KOPT-K1 (cell line): Measurements from ENCODE around the gene NEK2.

Experiments
- H3K27ac ChIP-seq: fragments of 200-600 bp; sonication (generic); 2 replicates; pipeline ENCODE4 v1.5.1; 2016; ENCODE audit warnings: antibody characterized with exemption, mild to moderate bottlenecking, low read depth, low read length; ENCODE audit not compliant: poor library complexity, severe bottlenecking
- H3K36me3 ChIP-seq: fragments of 200-600 bp; sonication (generic); 2 replicates; pipeline ENCODE4 v1.5.1; 2017; ENCODE audit warnings: antibody characterized with exemption, mild to moderate bottlenecking, low read length, moderate library complexity; ENCODE audit not compliant: insufficient read depth
- H3K9me3 ChIP-seq: fragments of 200-600 bp; sonication (generic); 2 replicates; pipeline ENCODE4 v1.5.1; 2017; ENCODE audit warnings: antibody characterized with exemption, low read length, mild to moderate bottlenecking; ENCODE audit not compliant: insufficient read depth, poor library complexity, severe bottlenecking

NEK2 gene

GRCh38 chr1:211680752-211681327, 5.4 kb upstream of the NEK2 start:
- Histone ChIP-seq H3K27ac (no peak overlapping the region), H3K9me3 (no peaks in the 10 kb centered on the region), H3K36me3 (no peaks in the 10 kb centered on the region)

- no peak overlapping the region for H3K27ac ChIP-seq
- H3K36me3 ChIP-seq: peaks cover 13% of the 10 kb centered on the region
Observed at GRCh38 chr1:211677659-211678058, 2.2 kb upstream of the NEK2 start.

DNA sequence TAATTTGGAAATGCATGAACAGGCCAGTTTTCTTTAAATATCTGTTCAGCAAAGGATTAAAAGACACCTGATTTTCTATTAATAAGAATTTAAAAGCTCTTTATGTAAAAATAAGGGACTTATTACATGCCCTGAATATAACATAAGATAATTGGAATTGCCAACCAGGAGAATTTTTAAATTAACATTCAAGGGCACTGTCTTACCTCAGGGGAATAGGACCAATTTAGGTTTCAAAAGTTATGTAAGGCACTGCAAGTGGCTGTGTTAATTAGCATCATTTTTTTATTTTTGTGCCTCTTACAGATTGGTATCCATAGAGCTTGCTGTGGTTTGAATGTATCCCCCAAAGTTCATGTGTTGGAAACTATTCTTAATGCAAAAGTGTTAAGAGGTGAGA, 1.3 kb upstream of the NEK2 start:
- Histone ChIP-seq H3K9me3 (no peaks in the 10 kb centered on the region), H3K36me3 (peaks cover 22% of the 10 kb centered on the region), H3K27ac (no peak overlapping the region)

More at GRCh38 chr1:211677659-211678058, 2.2 kb upstream of the NEK2 start:
- no peaks in the 10 kb centered on the region for H3K9me3 ChIP-seq

- Histone ChIP-seq H3K27ac (peak overlapping the region; percentile 93), H3K36me3 (peaks cover 29% of the 10 kb centered on the region), H3K9me3 (no peaks in the 10 kb centered on the region)
Observed at GRCh38 chr1:211676106-211676583, 724 bp upstream of the NEK2 start.

DNA sequence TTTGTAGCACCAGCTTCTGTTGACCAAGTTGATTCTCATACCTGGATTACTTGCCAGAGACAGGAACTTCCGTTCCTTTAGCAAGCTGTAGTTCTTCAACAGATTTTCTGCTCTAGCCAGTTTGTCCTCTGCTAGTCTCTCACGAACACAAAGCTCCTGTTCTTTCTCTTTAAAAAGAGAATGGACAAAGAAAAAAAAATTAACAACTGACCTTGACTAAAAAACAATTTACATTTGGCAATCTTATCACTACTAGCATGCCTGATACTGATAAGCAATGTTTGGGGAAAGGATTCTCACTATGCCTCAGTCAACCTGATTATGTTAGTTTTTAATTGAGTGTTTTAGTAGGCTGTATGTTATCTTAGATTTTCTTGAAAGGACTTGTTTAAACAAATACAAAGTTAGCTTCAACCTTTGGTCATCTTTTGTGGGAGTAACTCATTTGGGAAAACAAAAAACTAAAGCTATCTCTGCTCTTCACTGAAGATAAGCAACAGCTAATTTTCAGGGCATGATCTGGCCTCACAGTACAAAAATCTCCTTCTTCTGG, 8.3 kb downstream of the NEK2 start:
- Histone ChIP-seq H3K36me3 (peaks cover 100% of the 10 kb centered on the region), H3K27ac (no peak overlapping the region), H3K9me3 (no peaks in the 10 kb centered on the region)

GRCh38 chr1:211660718-211661222, 14.7 kb downstream of the NEK2 start:
- Histone ChIP-seq H3K36me3 (peaks cover 52% of the 10 kb centered on the region), H3K9me3 (no peaks in the 10 kb centered on the region), H3K27ac (no peak overlapping the region)

DNA sequence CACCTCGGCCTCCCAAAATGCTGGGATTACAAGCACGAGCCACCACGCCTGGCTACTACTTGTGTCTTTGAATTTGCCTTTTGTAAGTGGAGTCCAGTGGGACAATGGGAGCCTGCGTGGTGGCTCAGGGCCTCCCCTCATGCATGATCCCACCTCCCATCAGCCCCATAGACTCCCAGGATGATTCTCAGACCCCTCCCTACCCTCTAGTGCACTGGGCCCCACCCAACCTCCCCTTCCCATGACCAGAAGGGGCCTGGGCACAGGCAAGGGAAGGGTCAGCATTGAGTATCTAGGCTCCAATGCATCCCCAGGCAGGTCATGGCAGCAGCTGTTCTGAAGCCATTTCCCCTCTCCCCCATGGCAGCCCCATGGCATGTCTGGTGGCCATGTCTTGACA, 18.7 kb downstream of the NEK2 start:
- Histone ChIP-seq H3K36me3 (peaks cover 12% of the 10 kb centered on the region; the same call in 1 of the 2 replicates), H3K27ac (no peak overlapping the region), H3K9me3 (no peaks in the 10 kb centered on the region)

GRCh38 chr1:211654838-211655787, 20.3 kb downstream of the NEK2 start:
- Histone ChIP-seq H3K36me3 (0 out of 2 replicates have a peak, but pooled peaks cover under 1% of the 10 kb centered on the region), H3K27ac (no peak overlapping the region), H3K9me3 (no peaks in the 10 kb centered on the region)

DNA sequence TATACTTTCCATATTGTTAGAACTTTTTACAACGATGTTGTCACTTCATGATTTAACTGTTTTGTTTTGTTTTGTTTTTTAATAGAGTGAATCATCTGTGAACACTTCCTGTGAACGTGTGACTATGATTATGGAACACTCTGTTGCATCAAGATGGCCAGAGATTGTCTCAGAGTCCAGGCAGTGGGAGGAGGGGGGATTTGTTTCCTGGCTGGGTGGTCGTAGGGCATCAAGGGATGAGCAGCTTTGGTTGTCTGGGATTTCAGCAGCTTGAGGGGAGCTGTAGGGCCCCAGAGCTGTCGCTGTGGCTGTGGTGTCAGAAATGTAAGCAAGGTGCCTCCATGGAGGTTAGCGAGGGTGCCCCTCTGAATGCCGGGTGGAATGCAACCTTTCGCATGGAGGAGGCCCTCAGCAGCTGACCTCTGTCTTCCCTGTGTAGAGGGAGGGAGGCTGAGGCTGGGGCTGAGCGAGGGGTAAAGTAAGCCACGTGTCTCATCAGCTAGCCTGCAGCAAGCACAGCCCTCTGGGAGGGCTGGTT, 21.4 kb downstream of the NEK2 start:
- H3K36me3 ChIP-seq: no peaks in the 10 kb centered on the region
- H3K27ac ChIP-seq: no peak overlapping the region
- H3K9me3 ChIP-seq: no peaks in the 10 kb centered on the region

- Histone ChIP-seq H3K27ac (no peak overlapping the region), H3K9me3 (no peaks in the 10 kb centered on the region), H3K36me3 (no peaks in the 10 kb centered on the region)
Observed at GRCh38 chr1:211653293-211653692, 22.1 kb downstream of the NEK2 start.

DNA sequence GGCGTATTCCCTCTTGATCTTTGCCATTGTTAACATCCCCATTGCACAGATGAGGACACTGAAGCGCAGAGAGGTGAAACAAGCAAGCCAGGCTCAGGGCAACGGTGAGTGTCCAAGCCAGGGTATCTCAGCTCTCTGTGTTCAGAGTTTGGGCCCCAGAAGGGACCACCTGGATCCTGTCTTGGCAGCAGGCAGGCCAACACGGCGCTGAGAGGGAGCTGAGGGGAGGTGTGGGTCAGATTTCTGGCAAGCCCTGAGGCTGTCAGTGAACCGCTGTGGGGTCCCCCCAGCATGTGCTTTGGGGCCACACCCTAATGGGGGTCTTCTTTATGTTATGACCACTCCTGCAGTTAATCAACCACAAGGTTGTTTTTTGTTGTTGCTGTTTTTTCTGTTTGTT, 23.1 kb downstream of the NEK2 start:
- H3K27ac ChIP-seq: no peak overlapping the region
- no peaks in the 10 kb centered on the region for H3K9me3 ChIP-seq
- no peaks in the 10 kb centered on the region for H3K36me3 ChIP-seq

DNA sequence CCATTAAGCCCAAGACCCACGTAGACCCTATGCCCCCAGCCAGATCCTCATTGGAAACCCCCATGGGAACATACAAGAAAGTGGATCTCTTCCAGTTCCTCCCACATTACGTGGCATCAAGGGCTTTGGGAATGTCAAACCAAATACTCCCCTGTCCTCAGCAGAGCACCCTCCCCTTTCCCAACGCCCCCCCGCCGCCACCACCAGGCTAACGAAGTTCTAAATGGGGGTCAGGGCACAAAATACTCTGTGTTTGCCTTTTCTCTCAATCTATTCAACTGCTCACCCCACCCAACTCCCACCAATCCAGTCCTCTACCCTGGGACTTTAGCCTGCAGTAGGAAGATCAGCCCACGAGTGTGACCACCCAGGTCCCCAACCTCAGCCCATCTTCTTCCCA, 24.5 kb downstream of the NEK2 start:
- no peak overlapping the region for H3K27ac ChIP-seq
- no peaks in the 10 kb centered on the region for H3K36me3 ChIP-seq
- H3K9me3 ChIP-seq: no peaks in the 10 kb centered on the region

- H3K9me3 ChIP-seq: no peaks in the 10 kb centered on the region
- H3K36me3 ChIP-seq: no peaks in the 10 kb centered on the region
- H3K27ac ChIP-seq: no peak overlapping the region
Observed at GRCh38 chr1:211648980-211649934, 26.2 kb downstream of the NEK2 start.

DNA sequence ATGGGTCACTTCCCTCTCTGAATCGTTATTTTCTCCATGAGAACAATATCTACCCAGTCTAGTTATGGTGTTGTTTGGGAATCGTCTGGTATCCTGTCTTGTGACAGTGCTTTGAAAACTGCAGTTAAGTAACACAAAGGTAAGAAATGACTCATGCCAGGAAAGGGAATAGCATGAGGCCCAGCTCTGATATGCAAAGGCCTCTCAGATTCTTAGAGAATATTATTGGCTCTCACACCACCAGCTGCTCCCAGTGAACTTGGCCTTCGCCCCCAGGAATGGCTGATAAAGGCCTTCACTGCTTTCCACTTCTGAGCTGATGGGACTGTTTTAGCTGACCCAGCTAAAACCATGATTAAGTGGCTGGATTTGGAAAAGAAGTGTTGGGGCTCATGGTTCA, 27.1 kb downstream of the NEK2 start:
- Histone ChIP-seq H3K9me3 (no peaks in the 10 kb centered on the region), H3K27ac (no peak overlapping the region)

More for the DNA sequence above, 27.1 kb downstream of the NEK2 start:
- no peaks in the 10 kb centered on the region for H3K36me3 ChIP-seq
